ENCODE measurements around the gene PDCD2L.
A peak's percentile ranks its signal among the peaks of the same experiment; 100 is the strongest.
"Not testable (repeated sequence)": the region's sequence is repeated elsewhere in the genome, so short reads cannot be mapped to it uniquely, and the experiment has no call there.

The PDCD2L gene

GRCh38 chr19:34404109-34404909 lies at the start of gene PDCD2L:
PDCD2L (plus strand) TSS chr19:34404399; CDS start chr19:34404431, 32 bp downstream.
- peak; percentile 65 to 86 for DNase-seq

GRCh38 chr19:34355201-34355600 lies 49.0 kb upstream of the PDCD2L start:
- no peak for DNase-seq

- DNase-seq: no peak
These were observed 47.3 kb upstream of the PDCD2L start for GRCh38 chr19:34356875-34357274.

- no peak for DNase-seq
These were observed 46.8 kb upstream of the PDCD2L start for GRCh38 chr19:34357431-34357830.

GRCh38 chr19:34359140-34359953 lies 44.9 kb upstream of the PDCD2L start:
- DNase-seq: peak; percentile 83 to 95

- DNase-seq: no peak
These were observed 44.3 kb upstream of the PDCD2L start for GRCh38 chr19:34359954-34360315.

GRCh38 chr19:34360354-34360909 lies 43.8 kb upstream of the PDCD2L start:
- DNase-seq: no peak

GRCh38 chr19:34362679-34363069 lies 41.5 kb upstream of the PDCD2L start:
- DNase-seq: no peak

GRCh38 chr19:34363094-34363493 lies 41.1 kb upstream of the PDCD2L start:
- no peak for DNase-seq

GRCh38 chr19:34363930-34364329 lies 40.3 kb upstream of the PDCD2L start:
- no peak for DNase-seq

GRCh38 chr19:34364462-34364829 lies 39.8 kb upstream of the PDCD2L start:
- DNase-seq: no peak

GRCh38 chr19:34364830-34365462 lies 39.3 kb upstream of the PDCD2L start, which contains the start of gene GPI:
GPI (plus strand) TSS chr19:34365196; CDS start chr19:34365267, 71 bp downstream.
- peak in 1 of 2 experiments; percentile 14 for DNase-seq

GRCh38 chr19:34365463-34366401 lies 38.5 kb upstream of the PDCD2L start:
- DNase-seq: no peak

GRCh38 chr19:34366738-34367623 lies 37.2 kb upstream of the PDCD2L start:
- no peak for DNase-seq

GRCh38 chr19:34367624-34367957 lies 36.6 kb upstream of the PDCD2L start:
- no peak for DNase-seq

GRCh38 chr19:34368338-34368737 lies 35.9 kb upstream of the PDCD2L start:
- no peak for DNase-seq

GRCh38 chr19:34369166-34369565 lies 35.0 kb upstream of the PDCD2L start:
- DNase-seq: not testable (repeated sequence)

GRCh38 chr19:34370117-34370516 lies 34.1 kb upstream of the PDCD2L start:
- DNase-seq: no peak

- DNase-seq: no peak
These were observed 33.2 kb upstream of the PDCD2L start for GRCh38 chr19:34370983-34371382.

GRCh38 chr19:34373601-34374288 lies 30.5 kb upstream of the PDCD2L start:
- no peak for DNase-seq
